ENCODE measurements around the gene SNX27.
"Not testable (repeated sequence)": the region's sequence is repeated elsewhere in the genome, so short reads cannot be mapped to it uniquely, and the experiment has no call there.

GRCh38 chr1:151670036-151670675, 58.3 kb downstream of the SNX27 start:
- not testable (repeated sequence) for TF ChIP-seq HDGF (IDR thresholded peaks at IDR 0.05; ENCODE audit: borderline replicate concordance); FOXM1 (IDR thresholded peaks at IDR 0.05; ENCODE audit: borderline replicate concordance); TARDBP (IDR thresholded peaks at IDR 0.05); ELF4 (IDR thresholded peaks at IDR 0.05); CTBP1 (IDR thresholded peaks at IDR 0.05; ENCODE audit: borderline replicate concordance); LEF1 (IDR thresholded peaks at IDR 0.05; ENCODE audit: borderline replicate concordance); SP1 (IDR thresholded peaks at IDR 0.05); BHLHE40 (IDR thresholded peaks at IDR 0.05; ENCODE audit: borderline replicate concordance); ZNF384 (IDR thresholded peaks at IDR 0.05)
